HL-60/S4 treated with retinoic acid at 250 ng/mL for 4 days and 3 days (cell line): ENCODE data around the gene SPATA21.

Experiments used
- in situ Hi-C: fragments of 300-500 bp; cut with MboI; formaldehyde crosslinking; loops from 2 replicates; pipeline ENCODE4 v1.7.0; 2022; ENCODE audit warnings: low sequenced_read_pairs

Gene SPATA21

DNA sequence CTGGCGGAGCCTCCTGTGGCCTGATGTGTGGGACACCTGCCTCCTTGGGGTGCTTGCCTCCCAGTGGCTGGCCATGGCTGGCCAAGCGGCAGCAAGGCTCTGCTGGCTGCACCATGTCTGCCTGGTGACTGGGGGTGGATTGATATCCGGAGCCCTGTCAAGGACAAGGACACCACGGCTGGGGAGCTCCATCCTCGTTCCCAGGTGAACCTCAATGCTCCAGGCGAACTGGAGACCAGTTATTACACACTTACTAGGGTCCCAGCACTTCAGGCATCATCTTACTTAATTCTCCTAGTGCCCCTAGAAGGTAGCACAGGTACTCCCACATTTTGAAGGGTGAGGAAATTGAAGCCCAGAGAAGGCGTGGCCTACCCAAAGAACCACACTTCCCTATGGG is 15.2 kb downstream of the SPATA21 start:
- in situ Hi-C loops: no loop called here

- in situ Hi-C loops: no loop called here
Measured at GRCh38 chr1:16421201-16421600, 16.0 kb downstream of the SPATA21 start.

DNA sequence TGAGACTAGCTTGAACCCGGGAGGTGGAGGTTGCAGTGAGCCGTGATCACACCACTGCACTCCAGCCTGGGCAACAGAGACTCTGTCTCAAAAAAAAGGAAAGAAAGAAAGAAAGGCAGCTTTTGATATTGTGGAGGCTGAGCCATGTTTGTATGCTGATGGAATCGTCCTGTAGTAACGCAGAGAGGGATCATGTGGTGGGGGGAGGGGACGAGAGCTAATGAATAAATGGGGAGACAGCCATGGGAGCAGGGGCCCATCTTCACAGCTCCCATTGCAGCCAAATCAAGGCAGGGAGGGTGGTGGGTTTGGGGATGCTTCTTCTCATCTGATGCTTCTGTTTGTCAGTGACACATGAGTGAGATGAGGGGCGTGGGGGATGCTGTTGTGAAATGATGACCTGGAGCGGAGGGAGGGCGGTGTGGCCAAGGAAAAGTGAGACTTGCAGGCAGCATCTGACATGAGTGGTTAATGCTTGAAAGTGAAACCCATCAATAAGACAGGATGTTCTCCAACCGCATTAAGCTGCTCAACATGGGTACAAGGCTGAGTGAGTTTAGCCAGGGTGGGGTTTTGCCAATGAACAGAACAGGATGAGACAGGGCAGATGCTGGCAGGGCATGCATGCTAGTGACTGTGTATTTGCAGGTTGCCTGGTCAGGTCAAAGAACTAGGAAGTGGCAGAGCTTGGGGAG is 16.7 kb downstream of the SPATA21 start:
- in situ Hi-C loops: no loop called here

DNA sequence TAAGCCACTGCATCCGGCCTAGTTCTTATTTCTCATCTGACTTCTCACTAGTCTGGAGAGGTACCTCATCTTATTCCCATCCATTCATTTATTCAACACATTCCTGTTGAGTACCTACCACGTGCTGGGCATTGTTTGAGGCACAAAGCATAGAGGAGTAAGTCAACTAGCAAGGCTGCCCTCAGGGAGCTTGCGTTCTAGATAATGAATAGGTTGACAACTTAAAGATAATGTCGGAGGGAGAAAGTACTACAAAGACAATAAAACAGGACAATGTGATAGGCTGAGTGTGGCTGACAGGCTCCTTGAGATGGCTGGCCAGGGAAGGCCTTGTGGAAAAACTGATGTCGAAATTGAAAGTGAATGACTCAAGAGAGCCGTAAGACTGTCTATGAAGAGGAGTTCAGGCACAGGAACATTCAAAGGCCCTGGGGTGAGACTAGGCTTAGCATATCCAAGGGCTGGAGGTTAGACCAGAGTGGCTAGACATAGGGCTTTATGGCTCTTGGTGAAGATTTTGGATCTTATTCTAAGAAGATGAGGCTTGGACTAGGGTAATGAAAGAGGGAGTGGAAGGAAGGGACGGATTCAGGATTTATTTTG is 18.3 kb downstream of the SPATA21 start:
- in situ Hi-C loops: no loop called here

GRCh38 chr1:16413191-16413590 is 24.0 kb downstream of the SPATA21 start:
- in situ Hi-C loops: no loop called here

DNA sequence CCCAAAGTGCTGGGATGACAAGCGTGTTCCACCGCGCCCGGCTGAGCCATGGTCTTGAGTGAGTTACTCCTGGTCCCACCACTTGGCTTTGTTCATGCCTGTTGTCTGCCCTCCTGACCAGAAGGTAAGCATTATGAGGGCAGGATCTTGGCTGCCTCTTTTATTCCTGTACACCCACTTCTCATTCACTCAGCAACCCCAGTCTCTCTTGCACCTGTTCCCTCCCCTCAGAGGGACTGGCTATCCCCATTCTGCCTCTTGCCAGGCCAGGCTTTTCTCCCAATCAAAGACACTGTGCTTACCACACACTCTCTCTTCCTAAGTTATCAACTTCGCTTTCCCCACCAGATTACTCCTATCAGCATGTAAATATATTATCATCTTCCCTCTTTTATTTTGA is 26.4 kb downstream of the SPATA21 start:
- in situ Hi-C loops: no loop called here

DNA sequence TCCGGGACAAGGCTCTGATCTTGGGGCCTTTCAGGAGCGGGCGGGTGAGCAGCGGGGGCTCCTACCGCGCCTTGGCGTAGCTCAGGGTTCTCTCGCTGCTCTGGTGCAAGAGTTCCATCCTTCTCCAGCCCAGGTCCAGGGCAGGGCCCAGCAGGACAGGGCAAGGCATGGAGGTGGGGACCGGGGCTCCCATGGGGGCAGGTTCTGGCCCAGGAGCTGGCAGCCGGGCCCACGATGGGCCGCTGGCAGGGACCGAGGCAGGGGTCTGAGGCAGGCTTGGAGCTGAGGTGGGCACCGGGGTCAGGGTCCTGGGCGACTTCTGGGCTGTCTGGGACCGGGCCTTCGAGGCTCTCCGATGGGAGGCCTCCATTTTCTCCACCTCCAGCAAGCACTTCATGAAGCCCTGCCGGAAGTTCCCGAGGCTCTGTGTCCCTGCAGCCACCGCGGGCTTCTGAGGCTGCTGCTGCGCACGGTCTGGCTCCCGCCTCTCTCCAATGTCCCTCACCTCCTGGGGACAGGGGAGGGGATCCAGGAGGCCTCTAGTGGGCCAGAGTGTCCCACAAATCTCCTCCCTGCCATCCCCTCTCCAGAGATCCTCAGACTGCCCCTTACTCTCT is 27.6 kb downstream of the SPATA21 start:
- in situ Hi-C loops: no loop called here

- in situ Hi-C loops: no loop called here
Measured at GRCh38 chr1:16406868-16407267, 30.4 kb downstream of the SPATA21 start.

- in situ Hi-C loops: no loop called here
Measured at GRCh38 chr1:16405441-16405840, 31.8 kb downstream of the SPATA21 start.

DNA sequence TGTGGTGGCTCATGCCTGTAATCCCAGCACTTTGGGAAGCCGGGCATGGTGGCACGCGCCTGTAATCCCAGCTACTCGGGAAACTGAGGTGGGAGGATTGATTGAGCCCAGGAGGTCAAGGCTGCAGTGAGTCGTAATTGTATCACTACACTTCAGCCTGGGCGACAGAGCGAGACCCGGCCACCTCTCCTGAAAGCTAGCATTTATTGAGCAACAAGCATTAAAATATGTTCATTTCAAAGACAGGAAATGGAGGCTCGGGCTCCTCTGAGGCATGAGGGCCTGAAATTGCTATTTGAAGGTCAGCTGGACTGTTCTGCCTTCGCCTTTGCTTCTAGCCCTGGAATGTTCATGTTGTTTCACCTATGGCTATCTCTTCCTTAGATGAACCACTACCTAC is 34.5 kb downstream of the SPATA21 start:
- in situ Hi-C loops: no loop called here

DNA sequence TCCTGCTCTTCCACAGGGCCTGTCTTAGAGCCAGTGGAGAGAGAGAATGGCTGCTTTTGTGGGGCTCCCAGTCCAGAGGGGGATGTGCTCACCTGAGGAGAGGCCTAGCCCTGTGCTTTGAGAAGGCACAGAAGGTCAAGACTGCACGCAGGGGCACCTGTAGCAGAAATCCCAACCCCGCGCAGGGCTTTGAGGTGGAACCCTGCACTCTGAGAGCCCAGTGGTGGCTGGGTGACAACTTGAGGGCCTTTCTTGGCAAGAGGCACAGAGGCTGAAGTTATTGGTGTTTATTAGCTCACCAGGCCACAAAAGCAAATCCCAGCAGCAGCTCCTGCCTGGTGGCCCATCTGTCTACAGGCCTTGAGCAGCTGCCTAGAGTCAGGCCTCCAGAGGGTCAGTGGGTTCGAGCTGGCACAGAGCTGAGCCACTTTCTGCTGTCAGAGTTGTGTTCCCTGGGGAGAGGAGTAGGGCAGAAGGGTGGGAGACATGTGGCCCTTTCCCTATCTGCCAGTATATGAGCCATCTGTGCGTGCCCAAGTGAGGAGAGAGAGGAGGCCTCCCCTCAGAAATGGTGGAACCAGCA is 38.8 kb downstream of the SPATA21 start:
- in situ Hi-C loops: no loop called here

DNA sequence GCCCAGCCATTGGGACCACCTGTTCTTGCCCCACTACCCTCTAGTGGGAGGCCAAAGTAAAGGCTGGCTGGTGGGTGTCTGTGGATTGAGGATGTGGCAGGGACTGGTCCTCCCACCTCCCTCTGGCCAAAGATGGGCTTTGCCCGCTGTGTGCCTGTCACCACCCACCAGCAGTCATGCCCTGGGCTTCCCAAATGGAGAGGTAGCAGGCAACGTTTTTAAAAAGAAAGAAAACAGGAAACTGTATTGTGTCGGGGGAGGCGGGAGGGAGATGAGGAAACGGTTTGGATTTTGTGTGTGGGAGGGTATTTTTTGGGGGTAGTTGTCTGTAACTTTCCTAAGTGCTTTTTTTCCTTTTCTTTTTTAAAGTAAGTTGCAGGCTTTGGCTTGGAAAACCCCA is 40.1 kb downstream of the SPATA21 start:
- in situ Hi-C loops: no loop called here

DNA sequence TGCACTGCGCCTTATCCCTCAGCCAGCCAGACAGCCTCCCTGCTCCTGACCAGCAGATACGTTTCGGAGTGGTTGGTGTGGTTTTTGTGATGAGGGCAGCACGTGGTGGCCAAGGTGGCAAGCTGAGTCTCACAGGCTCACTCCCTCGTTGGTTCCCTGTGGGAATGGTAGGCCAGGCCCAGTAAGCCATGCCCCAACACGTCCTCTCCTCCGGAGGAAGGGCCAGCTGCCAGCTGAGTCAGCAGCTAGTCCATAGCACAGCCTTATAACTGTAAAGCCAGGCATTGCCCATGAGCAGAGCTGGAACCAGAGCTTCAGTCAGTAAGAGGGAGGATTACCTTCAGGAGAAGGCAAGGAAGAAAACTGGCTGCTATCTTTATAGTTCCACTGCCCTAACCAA is 40.6 kb downstream of the SPATA21 start:
- in situ Hi-C loops: no loop called here

DNA sequence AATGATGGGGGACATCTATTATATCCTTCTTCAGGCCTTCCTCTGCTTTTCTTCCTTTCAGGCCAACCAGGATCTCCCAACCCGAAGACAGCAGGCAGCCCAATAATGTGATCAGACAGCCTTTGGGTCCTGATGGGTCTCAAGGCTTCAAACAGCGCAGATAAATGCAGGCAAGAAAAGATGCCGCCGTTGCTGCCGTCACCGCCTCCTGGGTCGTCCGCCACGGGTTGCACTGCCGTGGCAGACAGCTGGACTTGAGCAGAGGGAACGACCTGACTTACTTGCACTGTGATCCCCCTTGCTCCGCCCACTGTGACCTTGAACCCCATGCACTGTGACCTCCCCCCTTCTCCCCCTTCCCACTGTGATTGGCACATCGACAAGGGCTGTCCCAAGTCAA is 42.2 kb downstream of the SPATA21 start:
- in situ Hi-C loops: no loop called here

GRCh38 chr1:16393570-16394521 is 43.4 kb downstream of the SPATA21 start:
- in situ Hi-C loops: no loop called here

- in situ Hi-C loops: no loop called here
Measured at GRCh38 chr1:16392740-16393569, 44.3 kb downstream of the SPATA21 start.

GRCh38 chr1:16391411-16391810 is 45.8 kb downstream of the SPATA21 start:
- in situ Hi-C loops: no loop called here

DNA sequence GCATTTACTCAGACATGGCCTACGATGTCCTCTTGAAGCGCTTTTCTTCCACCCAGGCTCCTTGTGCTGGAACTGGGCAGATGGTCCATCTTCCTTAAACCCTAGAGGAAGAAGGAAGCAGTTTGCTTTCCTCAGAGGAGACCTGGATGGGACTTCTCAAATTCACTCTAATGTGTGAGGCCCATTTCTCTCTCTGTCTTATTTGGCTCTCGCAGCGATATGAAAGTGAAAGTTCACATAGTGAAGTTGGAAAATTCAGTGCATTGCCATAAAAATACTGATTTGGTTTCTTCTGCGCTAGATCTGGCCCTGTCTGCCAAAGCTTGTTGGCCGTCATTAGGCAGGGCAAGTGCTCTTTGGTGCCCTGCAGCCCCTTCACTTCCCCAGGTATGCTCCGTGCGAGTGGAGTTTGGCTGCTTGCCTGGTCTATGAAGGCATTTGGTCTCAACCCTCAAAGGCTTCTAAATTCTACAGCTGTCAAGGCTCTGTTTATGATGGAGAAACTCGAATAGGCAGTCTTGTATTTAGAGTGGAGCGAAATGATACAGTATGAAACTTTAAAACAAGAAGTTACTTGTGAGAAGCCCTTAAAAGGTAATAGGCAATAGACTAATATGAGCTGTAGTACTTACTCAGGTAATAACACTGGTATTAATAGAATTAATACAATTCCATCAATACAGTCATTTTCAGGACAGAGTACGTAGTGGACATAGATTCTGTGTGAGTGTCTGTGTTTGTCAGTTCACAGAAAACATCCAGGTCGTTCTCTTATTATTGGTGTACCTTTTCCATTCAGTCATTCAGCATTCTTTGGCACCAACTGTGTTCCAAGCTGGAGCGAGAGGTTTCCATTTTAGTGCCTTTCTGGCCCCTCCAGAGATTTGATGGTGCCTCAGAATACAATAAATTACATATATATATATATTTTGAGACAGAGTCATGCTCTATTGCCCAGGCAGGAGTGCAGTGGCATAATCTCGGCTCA is 49.7 kb downstream of the SPATA21 start:
- in situ Hi-C loops: no loop called here
